ENCODE data around the gene UGCG. TPM values are rescaled to one million over a fixed set of nuclear protein-coding genes. Genes with fewer than 3 reads are reported as not detected.

UGCG gene
- total and polyA plus RNA-seq, 10 of the 15 experiments (the other 5 are each of a cell fraction or from before 2014, with no cell fraction given) = 21.7 to 96.6 (median 48.9) TPM

- TF ChIP-seq ZNF592 (IDR thresholded peaks at IDR 0.05) (no peak), USF1 (IDR thresholded peaks at IDR 0.05; ENCODE audit: borderline replicate concordance, extremely low read length, insufficient read depth, low read depth, low read length) (no peak)
Measured at GRCh38 chr9:111925017-111925770, 28.6 kb downstream of the UGCG start (continued).

- Histone ChIP-seq H3K4me1 (ENCODE audit: control insufficient read depth, insufficient read depth, low read length) (peaks cover 13% of the 10 kb centered on the region; the same call in 1 of the 2 replicates), H3K27me3 (replicated peaks in 1 of 2; ENCODE audit: control insufficient read depth in 2 of 2, insufficient read depth in 2 of 2, low read length in 1 of 2) (no peaks in the 10 kb centered on the region), H4K20me1 (ENCODE audit: control insufficient read depth, insufficient read depth) (no peaks in the 10 kb centered on the region), H3K27ac (ENCODE audit: control insufficient read depth, insufficient read depth) (no peak overlapping the region), H3K36me3 (ENCODE audit: control insufficient read depth in 2 of 2, insufficient read depth in 2 of 2, low read length in 1 of 2) (peaks cover 5 to 36% of the 10 kb centered on the region in 2 experiments; a peak in 3 of 4 replicates), H3K79me2 (ENCODE audit: control insufficient read depth, insufficient read depth, low read length) (peaks cover 42% of the 10 kb centered on the region), H3K4me3 (no peak overlapping the region), H3K4me2 (ENCODE audit: control insufficient read depth, insufficient read depth) (no peak overlapping the region), H3K9ac (ENCODE audit: control insufficient read depth, insufficient read depth, low read length) (no peak overlapping the region), H2AFZ (ENCODE audit: control insufficient read depth, low read depth, low read length) (no peak overlapping the region), H3K9me3 (replicated peaks; ENCODE audit: control insufficient read depth, insufficient read depth, low read length) (no peaks in the 10 kb centered on the region)
- ATAC-seq (no peak), DNase-seq (ENCODE audit: low read depth, low spot score) (no peak), FAIRE-seq (no peak)
- in situ Hi-C loops (cut with MboI) = no loop called here
- TF ChIP-seq POU2F2 (IDR thresholded peaks at IDR 0.05; ENCODE audit: borderline replicate concordance, low read depth, low read length) (no peak), BHLHE40 (IDR thresholded peaks at IDR 0.05; ENCODE audit: borderline replicate concordance in 1 of 2, low read depth in 2 of 2, low read length in 1 of 2) (no peak), SUZ12 (IDR thresholded peaks at IDR 0.05; ENCODE audit: unreplicated experiment) (no peak), SREBF2 (IDR thresholded peaks at IDR 0.05; ENCODE audit: low read length) (no peak), CBX3 (IDR thresholded peaks at IDR 0.05; ENCODE audit: borderline replicate concordance, low read depth) (no peak)
- CTCF ChIA-PET = interaction anchor here (0.8 to 3.1 kb wide), 6 partner anchors 10 to 149 kb away, joined by 3 to 25 read pairs (median 4); no protein-coding TSS in a partner anchor
- RAD21 ChIA-PET (ENCODE audit: unreplicated experiment) = interaction anchor here (0.6 to 4.1 kb wide), 14 partner anchors 10 to 148 kb away, joined by 3 to 24 read pairs (median 6); no protein-coding TSS in a partner anchor
- intact Hi-C loops (cut with micrococcal nuclease; ENCODE audit: unreplicated experiment) = loop anchor here (2.0 kb wide), 1 partner anchor 149 kb away; no protein-coding TSS in a partner anchor
- 88% methylated on average over 2 of the region's 2 CpGs for WGBS (ENCODE audit: insufficient coverage, insufficient replicate concordance, low lambda C conversion rate, missing lambda C conversion rate)
- SMC1A ChIA-PET (ENCODE audit: uncharacterized antibody, unreplicated experiment) = interaction anchor here (0.6 to 5.2 kb wide), 20 partner anchors 7 to 314 kb away, joined by 3 to 46 read pairs (median 5); no protein-coding TSS in a partner anchor
- BruUV-seq (replicated peaks) = no TSS peak
- POLR2A ChIA-PET = interaction anchor here (0.5 to 2.6 kb wide), 7 partner anchors 10 to 103 kb away, joined by 3 to 11 read pairs (median 6); no protein-coding TSS in a partner anchor
Measured at GRCh38 chr9:111925784-111926183, 29.2 kb downstream of the UGCG start.

All from GM12878 (cell line).